HUDEP-2 (cell line): ENCODE results near the gene GPATCH8.

Experiments used
- DNase-seq, 76 experiments: peaks; one replicate each; lab custom pipeline; 2025; ENCODE audit not compliant: unreplicated experiment in 76 of 76; lab: John Stamatoyannopoulos, UW

GPATCH8 gene

DNA sequence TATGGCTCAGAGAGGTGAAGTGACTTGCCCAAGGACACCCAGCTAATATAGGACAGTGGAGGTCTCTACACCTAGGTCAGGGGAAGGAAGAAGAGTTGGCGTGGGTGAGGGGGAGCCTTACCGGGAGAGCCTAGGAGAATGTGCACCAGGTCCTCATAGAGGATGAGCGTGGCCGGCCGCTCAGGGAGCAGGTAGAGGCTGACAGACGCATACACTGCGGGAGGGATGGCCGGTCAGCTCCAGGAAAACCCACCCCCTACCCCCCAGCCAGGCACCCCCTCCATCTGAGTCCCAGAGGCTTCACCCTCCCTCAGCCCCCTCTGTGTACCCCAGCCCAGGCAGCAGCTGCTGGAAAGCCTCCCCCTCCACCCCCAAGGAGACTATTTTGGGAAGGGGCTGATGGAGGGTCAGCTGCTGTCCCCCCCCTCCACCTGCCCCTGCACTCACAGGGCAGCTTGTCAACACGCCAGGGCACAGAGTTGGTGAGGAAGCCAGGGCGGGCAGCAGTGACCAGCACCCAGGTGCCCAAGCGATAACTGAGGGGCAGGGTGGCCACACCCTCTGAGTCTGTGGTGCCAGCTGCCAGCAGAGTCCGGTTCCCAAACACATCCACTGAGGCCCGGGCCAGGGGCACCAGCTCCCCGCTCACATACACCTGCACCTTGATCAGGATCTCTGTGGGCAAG is 143.6 kb downstream of the GPATCH8 start:
- DNase-seq, result no peak

DNA sequence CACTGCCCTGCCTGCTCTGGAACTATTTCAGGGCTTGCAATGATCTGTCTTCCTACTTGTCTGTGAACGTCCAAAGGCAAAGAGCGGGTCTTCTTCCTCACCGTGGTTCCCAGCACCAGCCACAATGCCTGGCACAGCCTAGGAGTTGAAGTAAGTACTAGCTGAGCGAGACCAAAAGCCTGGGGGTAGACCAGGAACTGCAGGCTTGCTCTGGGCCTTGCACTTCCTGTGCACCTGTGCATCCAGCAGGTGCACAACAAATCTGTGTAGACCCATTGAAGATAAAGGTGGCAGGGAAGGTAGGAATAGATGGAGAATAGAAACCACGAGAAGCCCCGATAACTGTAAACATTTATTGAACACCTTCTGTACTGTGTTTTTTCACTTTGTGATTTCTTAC is 144.2 kb downstream of the GPATCH8 start:
- no peak for DNase-seq

DNA sequence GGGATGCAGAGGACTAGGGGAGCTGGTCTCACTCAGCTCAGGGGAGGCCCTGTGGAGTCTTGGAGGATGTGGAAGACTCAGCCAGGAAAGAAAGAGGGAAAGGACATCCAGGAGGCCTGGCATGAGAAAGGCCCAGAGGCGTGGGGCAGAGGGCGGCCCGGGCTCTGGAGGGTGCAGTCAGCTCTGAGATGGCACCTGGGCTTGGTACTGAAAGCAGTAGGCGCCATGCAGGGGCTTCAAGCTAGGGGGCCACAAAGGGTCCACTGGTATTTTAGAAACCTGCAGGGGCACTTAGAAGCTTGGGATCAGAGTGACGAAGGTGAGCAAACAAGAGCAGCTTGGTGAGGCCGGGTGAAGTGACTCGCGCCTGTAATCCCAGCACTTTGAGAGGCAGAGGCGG is 145.1 kb downstream of the GPATCH8 start:
- no peak for DNase-seq

DNA sequence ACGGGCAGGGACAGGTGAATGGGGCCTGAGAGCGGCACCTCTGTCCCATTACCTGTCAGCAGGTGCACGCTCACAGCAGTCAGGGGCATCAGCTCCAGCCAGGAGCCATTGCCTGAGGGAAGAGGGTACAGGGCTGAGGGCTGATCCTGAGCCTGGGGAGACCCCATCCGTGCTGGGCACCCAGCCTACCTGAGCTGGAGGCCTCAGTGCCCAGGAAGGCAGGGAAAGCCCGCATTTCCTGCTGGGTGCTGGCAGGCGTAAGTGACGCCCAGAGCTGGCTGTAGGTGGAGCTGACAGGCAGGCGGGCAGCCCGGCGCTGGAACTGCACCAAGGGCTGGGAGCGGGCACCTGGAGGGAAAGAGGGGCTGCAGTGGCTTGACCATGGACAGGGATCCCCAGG is 147.0 kb downstream of the GPATCH8 start:
- DNase-seq, result no peak

DNA sequence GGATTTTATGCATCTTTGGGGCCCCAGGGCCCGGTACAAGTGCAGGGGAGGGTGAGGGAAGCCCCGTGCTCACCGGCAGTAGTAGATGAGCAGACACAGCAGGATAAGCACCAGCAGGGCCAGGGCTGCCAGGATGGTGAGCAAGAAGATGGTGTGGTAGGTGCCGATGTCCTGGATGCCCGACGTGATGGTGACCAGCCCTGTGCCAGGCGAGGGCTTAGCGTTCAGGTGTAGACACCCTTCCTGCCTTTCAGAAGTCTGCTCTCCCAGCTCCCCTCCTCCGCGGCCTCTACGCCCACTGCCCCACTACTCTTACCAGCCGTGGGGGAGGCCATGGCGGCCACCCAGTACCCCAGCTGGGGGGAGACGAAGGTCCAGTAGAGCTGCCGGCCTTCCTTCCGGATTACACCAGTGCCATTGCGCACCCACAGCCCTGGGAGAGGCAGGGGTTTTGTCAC is 147.5 kb downstream of the GPATCH8 start:
- DNase-seq, result no peak

DNA sequence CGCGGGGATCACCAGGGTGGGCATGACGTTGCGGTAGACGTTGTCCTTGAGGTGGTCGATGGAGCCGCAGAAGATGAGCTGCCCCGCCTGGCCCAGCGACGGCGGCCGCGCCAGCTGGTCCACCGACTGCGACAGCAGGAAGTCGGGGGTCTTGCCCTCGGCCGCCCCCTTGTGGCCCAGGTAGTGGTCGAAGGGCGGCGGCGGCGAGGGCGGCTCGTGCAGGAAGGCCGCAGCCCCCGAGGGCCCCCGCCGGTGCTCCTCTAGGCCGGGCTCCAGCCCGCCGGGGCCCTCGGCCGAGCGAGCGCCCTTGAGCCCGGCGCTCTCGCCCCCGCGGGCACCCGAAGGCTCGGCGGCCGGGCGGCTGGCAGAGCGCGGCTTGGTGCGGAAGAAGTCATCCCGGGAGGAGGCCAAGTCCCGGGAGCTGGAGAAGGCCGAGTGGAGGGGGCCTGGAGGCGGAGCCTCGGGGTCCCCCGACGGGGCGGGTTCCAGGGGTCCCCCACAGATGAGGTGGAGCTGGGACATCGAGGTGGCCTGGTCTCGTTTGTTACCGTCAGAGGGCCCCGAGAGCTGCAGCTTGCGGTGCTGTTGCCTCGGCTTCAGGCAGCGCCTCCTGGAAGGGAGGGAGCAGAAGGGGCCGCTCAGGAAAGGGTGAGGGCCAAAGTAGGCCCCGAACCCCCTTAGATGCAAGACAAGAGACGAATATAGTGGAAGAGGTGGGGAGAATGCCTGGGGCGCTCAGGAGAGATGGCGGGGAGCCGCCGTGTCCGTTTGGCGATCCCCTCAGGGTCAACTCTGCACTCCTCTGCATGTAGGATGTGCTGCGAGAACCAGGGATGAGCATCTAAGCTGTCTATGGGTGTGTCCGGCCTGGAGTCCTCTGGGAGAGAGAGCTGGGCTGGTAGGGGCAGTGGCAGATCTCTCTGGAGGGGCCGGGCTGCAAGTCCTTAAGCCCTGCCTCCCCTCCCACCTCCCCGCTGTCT is 148.3 kb downstream of the GPATCH8 start:
- DNase-seq, result peak in 33 of 76 experiments; percentile 5 to 66 (median 27)

DNA sequence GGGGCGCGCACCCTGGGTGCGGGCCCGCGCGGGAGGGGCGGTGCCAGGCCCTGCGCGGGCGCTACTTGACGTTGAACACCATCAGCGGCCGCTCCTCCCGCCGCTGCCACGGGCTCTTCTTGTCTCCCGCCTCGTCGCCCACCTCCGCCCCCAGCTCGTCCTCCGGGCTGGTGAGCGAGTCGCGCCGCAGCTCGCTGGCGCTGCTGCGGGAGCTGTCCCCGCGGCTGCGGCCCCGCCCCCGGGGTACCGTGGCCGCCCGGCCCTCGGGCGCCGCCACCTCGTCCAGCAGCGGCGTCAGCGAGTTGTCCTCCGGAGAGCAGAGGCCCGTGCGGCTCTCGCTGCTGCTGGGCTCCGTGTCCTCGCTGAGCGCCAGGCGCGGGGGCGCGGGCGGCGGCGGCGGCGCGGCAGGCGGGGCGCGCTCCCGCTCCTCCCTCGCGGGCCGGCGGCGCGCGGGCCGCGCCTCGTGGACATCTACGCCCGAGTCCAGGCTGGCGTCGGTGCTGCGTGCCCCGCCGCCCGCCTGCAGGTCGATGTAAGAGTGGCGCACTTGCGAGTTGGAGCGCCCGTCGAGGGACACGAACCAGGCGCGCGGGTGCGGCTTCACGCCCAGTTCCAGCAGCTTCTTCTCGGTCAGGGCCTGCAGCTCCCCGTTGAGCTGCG is 149.4 kb downstream of the GPATCH8 start:
- DNase-seq, result peak in 11 of 76 experiments; percentile 3 to 49 (median 16)

DNA sequence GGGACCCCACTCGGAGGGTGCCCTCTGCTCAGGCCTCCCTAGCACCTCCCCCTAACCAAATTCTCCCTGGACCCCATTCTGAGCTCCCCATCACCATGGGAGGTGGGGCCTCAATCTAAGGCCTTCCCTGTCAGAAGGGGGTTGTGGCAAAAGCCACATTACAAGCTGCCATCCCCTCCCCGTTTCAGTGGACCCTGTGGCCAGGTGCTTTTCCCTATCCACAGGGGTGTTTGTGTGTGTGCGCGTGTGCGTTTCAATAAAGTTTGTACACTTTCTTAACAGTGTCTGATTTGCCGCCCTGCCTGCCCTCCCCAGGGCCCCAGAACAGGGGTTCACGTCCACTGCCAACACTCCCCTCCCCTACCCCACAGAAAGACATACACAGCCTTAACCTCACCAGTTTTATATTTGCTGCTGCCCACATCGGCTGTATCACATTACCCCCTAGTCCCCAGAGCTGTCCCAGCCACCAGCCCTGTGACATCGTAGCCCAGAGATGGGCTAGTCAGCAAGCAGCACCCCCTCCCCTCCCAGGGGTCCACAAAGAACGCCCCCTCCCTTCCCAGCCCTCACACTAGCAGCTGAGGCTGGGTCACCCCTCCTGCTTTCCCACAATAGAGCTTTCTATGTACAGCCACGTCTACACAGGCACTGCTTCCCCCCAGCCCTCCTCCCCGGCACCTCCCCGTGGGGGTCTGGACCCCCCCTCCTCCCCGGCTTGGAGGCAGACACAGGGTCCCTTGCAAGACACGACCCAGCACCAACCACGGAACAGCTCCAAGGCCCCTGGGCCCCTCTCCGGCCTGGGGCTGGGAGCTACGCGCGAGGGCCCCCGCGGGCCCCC is 150.2 kb downstream of the GPATCH8 start:
- no peak for DNase-seq

DNA sequence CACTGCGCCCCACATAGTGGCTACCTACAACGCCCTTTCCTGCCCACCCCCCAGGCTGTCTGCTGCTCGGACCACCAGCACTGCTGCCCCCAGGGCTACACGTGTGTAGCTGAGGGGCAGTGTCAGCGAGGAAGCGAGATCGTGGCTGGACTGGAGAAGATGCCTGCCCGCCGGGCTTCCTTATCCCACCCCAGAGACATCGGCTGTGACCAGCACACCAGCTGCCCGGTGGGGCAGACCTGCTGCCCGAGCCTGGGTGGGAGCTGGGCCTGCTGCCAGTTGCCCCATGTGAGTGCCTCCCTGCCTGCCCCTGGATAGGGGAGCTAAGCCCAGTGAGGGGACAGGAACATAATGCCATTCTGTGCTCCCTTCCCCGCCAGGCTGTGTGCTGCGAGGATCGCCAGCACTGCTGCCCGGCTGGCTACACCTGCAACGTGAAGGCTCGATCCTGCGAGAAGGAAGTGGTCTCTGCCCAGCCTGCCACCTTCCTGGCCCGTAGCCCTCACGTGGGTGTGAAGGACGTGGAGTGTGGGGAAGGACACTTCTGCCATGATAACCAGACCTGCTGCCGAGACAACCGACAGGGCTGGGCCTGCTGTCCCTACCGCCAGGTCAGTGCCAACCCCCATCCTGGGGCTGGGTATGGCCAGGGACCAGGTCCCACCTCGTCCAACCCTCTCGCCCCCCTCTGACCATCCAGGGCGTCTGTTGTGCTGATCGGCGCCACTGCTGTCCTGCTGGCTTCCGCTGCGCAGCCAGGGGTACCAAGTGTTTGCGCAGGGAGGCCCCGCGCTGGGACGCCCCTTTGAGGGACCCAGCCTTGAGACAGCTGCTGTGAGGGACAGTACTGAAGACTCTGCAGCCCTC is 151.0 kb downstream of the GPATCH8 start:
- DNase-seq, result no peak

DNA sequence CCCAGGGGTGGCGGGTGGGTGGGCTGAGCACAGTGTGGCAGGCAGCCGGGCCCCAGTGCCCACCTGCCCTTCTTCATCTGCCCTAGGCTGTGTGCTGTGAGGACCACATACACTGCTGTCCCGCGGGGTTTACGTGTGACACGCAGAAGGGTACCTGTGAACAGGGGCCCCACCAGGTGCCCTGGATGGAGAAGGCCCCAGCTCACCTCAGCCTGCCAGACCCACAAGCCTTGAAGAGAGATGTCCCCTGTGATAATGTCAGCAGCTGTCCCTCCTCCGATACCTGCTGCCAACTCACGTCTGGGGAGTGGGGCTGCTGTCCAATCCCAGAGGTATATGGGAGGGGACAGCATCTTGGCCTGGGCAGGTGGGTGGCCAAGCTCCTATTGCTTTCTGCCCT is 151.7 kb downstream of the GPATCH8 start:
- DNase-seq, result no peak

DNA sequence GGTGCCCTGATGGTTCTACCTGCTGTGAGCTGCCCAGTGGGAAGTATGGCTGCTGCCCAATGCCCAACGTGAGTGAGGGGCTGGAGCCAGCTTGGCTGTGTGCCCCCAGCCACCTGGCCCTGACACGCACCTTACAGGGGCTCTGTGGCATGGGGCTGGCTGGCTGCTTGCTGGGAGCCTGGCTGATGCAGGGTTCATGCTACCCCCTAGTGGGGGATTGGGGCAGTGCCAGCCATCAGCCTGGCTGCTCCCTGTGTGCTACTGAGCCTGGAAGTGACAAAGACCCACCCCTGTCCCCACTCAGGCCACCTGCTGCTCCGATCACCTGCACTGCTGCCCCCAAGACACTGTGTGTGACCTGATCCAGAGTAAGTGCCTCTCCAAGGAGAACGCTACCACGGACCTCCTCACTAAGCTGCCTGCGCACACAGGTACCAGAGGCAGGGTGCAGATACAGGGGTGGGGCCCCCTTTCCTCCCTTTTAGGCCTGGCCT is 152.4 kb downstream of the GPATCH8 start:
- DNase-seq, result peak in 65 of 76 experiments; percentile 15 to 81 (median 60)

DNA sequence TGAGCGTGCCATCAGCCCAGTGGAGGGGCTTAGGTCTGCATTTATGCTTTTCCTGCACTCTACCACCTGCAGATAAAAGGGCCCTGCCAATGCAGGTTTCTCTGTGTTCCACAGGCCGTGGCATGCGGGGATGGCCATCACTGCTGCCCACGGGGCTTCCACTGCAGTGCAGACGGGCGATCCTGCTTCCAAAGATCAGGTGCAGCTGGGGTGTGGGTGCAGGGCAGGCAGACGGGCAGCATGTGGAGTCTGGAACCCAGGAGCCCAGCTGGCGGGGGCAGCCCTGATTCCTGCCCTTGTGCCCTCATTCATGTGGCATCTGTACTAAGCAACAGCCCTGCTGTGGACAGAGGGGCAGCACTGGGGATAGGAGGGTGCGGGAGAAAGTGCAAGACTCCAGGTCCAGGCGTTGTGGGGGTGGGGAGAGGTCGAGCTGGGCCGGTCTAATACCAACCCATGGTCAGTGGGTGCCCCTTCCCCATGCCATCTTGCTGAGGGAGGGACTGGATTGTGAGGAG is 153.6 kb downstream of the GPATCH8 start:
- DNase-seq, result no peak

DNA sequence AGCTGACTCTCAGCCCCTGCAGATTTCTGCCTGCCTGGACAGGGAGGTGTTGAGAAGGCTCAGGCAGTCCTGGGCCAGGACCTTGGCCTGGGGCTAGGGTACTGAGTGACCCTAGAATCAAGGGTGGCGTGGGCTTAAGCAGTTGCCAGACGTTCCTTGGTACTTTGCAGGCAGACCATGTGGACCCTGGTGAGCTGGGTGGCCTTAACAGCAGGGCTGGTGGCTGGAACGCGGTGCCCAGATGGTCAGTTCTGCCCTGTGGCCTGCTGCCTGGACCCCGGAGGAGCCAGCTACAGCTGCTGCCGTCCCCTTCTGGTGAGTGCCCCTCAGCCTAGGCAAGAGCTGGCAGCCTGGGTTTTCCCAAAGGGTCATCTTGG is 154.2 kb downstream of the GPATCH8 start:
- DNase-seq, result no peak

DNA sequence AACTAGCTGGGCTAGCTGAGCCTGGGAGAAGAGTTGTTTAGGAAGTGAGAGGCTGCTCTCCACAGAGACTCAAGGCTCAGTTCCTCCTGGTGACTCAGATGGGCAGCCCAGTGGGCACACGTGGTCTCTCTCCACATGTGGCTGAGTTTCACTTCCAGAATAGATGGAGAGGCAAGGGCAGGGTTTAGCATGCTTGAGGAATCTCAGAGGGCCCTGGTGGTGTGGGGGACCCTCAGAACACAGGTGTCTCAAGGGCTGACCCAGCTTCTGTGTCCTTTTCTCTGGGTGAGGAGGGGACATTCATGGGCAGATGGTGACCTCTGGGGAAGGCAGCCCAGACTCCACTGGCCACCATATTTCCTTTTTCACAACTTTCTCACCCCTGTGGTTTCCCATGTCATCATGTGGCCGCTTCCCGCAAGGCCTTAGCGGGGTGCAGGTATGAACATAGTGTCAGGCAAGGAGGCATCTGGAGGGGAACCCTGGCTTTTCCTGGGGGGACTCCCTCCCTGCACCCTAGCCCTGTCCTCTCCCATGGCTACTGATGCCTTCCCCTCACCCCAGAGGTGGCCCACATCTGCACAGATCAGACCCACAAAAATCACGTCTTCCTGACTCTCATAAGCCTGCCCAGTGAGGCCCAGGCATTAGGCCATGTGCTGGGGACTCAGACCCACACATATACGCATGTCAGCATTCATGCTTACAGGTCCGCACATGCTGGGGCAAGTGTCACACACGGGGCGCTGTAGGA is 154.8 kb downstream of the GPATCH8 start:
- no peak for DNase-seq
